HG02678 (cell line): ENCODE data around the gene ZNF236.

Source experiments
- ATAC-seq: cut with Tn5 transposase; IDR thresholded peaks from one replicate; pipeline ENCODE4 v1.9.1; 2021; ENCODE audit warnings: mild to moderate bottlenecking, moderate library complexity; ENCODE audit not compliant: unreplicated experiment

ZNF236 gene

DNA sequence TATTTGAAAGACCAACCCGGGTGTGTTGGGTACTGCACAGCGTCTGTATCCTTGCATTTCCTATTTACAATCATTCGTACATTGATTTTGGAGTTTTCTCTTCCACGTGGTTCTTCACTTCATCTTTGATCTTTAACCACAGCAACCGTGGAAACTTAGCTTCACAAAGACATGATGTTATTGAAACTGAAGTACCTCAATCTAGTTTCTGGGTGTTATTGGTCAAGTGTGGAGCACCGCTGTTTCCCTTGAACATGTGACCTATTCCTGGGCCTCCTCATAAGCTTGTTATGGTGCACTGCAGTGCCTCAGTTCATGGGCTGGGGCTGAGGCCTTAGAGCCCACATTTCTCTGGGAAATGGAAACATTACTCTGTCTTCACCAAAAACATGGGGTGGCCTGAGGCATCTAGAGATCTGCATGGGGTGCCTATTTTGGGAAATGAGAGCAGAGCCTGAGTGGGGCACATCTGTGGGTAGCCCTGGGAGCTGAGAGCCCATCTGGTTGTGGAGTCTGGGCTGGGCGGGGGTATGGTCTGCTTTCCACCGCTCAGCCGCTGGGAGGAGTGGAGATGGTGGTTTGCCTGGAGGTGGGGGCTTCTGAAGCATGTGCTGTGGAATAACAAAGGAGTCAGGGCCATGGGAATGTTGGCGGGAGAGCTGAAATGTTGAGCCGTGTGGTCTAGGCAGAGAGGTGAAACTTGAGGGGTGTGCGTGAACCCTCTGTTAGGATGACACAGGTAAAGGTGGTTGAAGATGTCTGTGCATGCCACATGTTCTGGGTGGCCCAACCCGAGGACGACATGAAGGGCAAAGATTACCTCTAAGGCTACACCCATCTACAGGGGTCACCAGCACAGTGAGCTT, 37.4 kb downstream of the ZNF236 start:
- ATAC-seq: peak; percentile 95

DNA sequence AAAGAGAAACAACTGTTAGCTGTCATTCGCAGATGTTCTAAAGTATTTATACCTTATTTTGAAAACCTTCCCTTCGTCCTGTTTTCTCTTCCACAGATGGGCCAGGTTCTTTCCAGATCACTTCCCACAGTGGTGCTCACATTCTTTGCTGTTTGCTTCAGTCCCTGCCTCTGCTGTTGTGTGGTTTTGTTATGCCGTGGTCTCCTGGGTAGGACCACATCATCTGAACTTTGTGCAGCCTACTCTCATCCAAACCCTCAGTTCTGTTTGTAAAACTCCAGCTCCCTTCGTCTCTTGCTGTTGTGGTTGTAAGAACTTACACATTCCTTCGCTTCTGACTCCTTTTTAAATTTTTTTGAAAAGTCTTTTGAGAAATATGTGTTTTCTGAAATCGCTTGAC, 38.1 kb downstream of the ZNF236 start:
- ATAC-seq: no peak

DNA sequence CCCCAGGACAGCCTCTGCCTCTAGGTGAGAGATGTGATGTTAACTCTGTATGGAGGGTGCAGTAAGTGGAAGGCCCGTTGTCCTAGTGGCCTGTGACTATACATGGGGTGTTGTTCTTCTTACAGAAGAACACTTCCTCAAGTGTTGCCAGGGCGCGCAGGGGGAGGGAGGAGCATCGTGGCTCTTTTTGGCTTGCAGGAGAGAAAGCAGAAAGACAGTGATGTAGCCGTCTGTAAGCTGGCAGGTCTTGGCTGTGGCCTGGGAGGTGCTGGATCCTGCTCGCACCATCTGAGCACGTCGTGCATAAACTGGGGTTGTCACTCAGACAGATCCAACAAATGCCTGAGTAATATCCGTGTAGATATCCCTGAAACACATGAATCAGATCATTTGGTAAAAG, 44.3 kb downstream of the ZNF236 start:
- no peak for ATAC-seq

DNA sequence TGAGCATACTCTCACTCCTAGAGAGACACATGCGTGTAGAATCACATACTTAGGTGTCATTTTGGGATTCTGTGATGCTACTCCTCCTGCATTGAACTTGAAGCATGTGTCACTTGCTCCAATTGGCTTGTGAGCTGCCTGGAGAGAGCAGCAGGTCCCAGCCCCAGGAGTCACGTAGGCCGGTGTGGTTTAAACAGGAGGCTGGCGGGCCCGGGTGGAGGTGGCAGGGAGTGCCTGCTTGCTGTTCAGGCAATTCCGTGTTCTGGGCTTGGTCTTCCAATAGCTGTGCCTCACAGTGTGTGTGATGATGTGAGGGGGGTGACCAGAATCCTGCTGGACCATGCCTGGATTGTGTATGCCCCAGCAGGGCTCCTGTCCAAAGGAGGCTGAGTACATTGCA, 51.0 kb downstream of the ZNF236 start:
- no peak for ATAC-seq

DNA sequence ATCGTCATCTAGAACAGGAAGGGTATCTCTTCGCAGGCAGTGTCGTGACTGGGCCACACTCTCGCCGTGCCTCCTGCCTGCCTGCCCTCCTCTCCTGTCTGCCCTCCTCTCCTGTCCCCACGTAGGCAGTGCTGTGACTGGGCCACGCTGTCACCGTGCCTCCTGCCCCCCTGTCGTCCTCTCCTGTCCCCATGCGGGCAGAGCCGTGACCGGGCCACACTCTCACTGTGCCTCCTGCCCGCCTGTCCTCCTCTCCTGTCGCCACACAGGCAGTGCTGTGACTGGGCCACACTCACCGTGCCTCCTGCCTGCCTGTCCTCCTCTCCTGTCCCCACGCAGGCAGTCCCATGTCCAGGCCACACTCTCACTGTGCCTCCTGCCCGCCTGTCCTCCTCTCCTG, 51.4 kb downstream of the ZNF236 start:
- no peak for ATAC-seq

DNA sequence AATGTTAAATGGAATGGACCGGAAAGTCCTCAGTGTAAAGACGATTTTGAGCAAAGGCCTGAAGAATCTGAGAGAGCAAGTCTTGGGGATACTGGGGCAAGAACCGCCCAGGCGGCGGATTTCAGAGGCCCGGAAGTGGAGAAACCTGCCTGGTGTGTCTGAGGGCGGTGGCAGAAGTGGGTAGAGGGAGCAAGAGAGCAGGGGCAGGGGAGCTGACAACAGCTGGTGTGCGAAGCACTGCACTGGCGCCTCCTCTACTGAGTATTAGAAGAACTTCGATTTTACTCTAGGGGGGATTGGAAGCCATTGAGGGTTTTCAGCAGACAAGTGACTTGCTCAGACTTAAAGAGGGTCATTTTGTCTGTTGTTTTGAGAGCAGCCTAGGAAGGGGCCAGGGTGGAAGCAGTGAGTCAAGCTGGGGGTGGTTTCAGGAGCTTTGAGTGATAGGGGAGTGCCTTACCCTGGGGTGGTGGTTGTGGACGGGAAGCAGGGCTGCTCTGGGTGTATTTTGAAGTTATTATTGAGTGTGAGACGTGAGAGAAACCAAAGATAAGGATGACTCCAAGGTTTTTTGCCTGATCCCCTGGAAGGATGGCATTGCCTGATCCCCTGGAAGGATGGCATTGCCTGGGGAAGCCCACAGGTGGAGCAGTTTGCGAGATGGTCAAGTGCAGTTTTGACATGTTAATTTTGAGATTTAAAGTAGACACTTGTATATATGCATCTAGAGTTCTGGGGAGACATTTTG, 52.5 kb downstream of the ZNF236 start:
- ATAC-seq: peak; percentile 23

DNA sequence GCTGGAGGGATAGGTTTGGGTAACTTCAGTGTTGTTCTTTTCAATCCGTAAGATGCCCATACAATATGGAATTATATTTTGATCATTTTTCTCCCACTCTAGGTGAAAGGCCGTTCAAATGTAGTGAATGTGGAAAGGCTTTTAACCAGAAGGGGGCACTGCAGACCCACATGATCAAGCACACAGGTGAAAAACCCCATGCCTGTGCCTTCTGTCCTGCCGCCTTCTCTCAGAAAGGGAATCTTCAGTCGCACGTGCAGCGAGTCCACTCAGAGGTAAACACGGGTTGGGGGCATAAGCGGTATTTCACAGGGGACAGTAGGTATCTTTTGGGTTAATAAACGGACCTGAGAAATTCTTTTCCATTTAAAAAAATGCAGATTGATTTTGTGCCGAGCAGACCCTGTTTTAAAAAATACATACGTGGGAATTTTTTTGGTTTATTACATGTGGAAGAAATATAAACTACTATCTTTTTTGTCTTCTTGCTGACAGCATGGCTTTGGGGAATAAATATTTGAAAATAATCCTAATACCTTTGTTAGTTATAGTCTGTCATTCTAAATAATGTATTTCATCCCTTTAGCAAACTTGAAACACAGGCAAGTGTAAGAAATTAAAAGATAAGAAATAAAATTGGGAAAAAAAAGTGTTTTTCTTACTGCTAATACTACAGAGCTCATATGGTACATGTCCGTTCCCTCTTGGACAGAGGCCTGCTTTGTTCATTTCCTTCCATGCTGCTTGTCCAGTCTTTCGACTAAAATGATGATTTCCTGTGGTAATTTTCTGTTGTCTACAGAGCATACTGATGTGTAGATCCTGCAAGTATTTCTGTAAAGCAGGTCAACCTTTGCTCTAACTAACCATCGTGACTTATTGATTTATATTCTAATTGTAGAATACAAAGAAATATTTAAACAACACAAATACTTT, 53.3 kb downstream of the ZNF236 start:
- peak; percentile 68 for ATAC-seq

DNA sequence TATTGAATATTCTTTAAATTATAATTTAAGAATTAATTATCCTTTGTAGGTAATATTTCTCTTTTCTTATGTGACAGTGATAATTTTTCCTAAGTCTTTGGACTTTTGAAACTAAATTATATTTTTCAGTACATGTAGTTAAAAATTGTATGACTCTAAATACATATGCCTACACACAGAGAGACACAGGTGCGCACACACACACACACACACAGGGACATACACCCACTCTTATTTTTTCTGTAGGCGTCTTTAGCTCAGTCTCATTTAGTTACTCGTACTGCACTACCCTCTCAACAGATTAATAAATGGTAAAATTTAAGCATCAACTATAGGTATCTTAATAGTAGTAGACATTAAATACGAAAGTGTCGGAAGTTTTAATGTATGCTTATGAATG, 56.1 kb downstream of the ZNF236 start:
- no peak for ATAC-seq

DNA sequence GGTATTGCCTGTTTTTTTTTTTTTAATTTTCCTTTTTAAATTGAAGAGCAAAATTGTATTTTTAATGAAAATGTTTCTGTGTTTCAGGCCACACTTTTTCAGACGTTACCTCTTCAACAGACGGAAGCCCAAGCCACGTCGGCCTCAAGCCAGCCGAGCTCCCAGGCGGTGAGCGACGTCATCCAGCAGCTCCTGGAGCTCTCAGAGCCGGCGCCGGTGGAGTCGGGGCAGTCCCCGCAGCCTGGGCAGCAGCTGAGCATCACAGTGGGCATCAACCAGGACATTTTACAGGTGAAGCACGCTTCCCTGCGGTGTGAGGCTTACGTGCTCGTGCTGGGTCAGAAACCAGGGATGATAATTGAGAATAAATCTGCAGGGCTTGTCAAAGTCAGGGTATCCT, 57.7 kb downstream of the ZNF236 start:
- no peak for ATAC-seq

DNA sequence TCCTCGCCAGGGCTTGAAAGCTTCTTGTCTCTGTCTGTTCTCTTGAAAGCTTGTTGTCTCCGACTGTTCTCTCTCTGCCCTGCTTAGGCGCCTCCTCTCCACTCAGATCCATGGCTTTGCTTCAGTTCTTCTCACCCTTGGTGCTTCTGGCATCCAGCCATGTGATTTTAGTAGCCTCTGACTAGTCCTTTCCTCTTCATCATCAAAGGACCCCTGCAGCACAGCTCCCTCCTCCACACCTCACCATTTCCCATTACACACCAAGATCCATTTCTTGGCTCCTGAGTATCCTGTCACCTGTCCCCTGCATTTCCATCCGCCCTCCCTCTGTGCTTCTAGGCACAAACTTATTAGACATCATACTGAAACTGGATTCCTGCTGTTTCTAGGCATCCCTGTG, 59.4 kb downstream of the ZNF236 start:
- ATAC-seq: no peak

DNA sequence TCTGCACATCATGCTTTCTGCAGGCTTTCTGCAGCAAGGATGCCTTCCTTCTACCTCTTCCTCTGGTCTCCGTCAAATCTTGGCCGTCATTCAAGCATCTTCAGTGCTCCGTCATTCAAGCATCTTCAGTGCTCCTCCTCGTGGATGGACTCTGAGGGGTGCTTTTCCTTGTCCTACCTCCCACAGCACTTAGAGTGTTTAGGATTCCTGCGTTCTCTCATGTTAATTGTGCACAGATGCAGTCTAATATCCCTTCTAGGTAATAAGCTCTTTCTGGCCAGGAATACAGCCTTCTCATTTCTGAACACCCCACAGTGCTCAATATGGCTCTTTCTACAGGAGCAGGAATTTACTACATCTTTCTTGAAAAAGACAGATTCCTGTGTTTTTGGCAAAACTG, 59.8 kb downstream of the ZNF236 start:
- ATAC-seq: no peak

DNA sequence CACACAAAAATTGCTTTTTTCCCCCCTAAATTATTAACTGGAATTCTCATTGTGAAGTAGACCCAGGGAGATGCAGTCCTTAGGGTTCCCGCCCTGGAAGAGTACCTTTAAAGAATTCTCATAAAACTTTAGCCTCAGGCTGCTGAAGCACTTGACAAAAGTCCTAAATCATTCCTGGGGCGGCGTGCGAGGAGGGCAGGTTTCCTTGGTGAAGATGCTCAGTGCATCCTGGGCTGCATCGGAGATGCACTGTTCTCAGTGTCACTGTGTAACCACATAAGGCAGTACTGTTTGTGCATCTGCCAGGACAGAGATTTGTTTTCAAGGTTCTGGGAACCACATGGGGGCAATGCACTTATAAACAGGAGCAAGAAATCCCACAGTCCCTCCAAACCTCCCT, 62.6 kb downstream of the ZNF236 start:
- no peak for ATAC-seq

DNA sequence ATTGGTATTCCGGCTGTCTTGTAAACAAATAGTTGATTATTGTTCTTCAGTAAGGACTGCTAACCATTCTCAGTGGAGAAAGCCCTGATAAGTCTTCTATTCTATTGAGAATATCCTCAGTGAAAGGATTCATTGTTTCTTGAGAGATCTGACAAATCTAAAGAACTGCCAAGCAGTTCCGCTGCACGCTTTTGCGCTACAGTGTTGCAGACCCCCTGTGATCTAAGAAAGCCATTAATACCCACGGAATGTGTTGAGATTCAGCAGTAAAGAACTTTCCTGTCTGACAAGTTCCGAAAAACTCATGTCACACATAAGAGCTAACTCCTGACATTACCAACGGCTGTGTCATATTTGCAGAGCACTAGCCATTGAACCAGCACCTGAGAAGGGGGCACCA, 63.8 kb downstream of the ZNF236 start:
- no peak for ATAC-seq

DNA sequence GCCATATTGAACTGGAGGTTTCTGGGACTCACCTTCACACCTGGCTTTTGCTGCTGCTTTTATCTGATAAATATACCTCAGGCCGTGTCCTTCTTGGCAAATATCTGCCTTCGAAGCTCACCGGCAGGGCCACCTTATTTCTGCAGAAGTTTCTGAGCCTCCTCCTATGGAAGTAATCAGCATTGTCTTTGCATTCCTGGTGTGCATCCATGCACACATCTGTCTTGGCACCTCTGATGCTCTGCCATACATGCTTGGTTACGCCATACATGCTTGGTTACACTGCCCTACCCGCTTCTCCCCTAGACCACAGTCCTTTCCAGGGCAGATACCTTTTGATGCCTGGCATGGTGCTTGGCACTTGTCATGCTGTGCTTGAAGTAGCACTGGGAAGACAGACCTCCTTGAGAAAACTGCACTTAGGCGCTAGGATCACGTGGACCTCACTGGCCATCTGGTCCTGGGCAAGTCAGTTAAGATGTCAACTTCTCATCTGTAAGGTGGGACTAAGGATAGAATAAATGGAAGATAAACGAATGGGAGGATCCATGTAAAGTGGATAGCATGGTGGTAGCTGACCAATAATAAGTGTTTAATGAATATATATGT, 66.8 kb downstream of the ZNF236 start:
- no peak for ATAC-seq

DNA sequence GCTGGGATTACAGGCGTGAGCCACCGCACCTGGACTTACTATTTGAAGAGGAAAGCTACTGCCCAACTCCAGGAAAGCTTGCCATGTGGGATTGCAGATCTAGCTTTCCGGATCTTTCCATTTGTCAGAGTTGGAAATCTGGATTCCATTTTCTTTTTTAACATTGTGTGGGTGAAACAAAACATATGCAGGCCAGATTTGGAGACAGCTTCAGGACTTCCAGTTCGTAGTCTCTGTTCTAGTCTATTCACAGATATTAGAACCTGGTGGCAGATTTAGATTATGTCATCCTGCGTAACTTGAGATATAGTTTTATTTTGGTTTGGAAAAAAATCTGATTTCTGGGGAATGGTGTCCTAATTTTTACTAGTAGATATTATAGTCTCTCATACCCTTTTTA, 70.5 kb downstream of the ZNF236 start:
- no peak for ATAC-seq

DNA sequence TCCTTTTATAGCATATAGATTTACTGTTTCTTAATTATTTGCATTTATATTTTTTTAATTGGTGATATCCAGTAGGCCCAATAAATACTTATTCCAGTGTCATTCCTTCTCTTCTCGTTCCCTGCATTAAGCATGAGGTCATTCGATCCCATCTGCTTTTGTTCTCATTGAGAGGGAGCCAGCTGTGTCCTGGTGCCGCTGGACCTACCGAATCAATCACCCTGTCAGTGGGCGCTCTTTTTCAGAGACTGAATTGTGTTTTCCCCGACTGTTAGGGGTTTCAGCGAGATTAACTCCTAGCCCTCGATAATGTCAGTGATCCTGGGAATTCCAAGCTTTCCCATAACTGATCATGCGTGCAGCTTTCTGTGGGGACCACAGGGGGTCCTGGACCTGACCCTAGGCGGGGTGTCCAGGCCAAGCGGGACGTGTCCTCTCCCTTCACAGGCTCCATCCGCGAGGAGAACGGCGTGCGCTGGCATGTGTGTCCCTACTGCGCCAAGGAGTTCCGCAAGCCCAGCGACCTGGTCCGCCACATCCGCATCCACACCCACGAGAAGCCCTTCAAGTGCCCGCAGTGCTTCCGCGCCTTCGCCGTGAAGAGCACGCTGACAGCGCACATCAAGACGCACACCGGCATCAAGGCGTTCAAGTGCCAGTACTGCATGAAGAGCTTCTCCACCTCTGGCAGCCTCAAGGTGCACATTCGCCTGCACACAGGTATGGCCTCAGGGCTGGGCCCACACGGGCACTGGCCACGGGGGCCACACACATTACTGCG, 72.4 kb downstream of the ZNF236 start:
- ATAC-seq: no peak

DNA sequence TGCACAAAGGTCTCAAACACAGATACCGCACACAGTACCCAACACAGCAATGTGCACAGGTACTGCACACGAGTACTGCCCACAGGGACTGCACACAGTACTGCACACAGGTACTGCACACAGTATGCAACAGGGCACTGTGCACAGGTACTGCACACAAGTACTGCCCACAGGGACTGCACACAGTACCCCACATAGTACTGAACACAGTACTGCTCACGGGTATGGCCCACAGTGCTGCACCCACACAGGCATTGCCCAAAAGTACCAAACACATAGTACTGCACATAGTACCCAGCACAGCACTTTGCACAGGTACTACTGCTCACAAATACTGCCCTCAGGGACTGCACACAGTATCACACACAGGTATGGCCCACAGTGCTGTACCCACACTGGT, 73.1 kb downstream of the ZNF236 start:
- no peak for ATAC-seq

DNA sequence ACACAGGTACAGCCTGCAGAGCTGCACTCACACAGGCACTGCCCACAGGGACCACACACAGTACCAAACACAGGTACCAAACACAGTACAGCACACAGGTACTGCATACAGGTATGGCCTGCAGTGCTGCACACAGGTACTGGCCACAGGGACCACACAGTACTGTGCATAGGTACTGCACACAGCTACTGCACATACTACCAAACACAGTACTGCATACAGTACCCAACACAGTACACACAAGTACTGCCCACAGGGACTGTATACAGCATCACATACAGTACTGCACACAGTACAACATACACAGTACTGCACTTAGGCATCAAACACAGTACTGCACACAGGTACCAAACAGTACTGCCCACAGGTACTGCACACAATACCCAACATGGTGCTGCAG, 74.3 kb downstream of the ZNF236 start:
- no peak for ATAC-seq

DNA sequence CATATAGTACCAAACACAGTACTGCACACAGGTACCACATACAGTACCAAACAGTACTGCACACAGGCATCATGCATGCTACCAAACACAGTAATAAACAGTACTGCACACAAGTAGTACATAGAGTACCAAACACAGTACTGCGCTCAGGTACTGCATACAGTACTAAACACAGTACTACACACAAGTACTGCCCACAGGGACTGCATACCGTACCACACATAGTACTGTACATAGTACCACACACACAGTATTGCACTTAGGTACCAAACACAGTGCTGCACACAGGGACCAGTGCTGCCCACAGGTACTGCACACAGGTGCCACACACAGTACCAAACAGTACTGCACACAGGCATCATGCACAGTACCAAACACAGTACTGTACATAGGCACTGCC, 74.9 kb downstream of the ZNF236 start:
- ATAC-seq: no peak

DNA sequence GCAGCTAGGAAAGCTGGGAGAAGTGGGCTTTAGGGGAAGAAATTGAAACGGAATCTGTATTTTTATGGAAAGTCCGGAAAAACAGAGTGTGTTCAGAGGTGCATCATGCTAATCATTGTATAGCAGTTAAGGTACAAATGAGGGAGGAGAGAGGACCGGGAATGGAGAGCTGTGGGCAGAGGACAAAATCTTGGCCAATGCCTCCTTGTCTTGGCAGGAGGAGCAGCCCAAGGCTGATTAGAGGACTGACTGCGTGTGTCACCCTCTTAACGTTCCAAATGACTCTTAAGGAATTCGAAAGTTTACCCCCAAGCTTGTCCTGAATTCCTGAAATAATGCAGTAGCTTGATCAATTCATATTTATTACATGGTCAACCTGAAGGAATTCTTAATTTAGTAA, 81.0 kb downstream of the ZNF236 start:
- ATAC-seq: no peak
